Esophagus squamous epithelium (tissue), 5 donors: Measurements from ENCODE around the gene GPC6. TPM values are rescaled to one million over a fixed set of nuclear protein-coding genes. Genes with fewer than 3 reads are reported as not detected.

ENCODE experiments used
- DNase-seq: peaks from one replicate; lab custom pipeline; 2025; lab: John Stamatoyannopoulos, UW
- H3K27ac ChIP-seq, 4 donors: fragments of 200-600 bp; sonication (generic); one replicate each; pipeline ENCODE4 v1.5.1; 2016 to 2019; ENCODE audit warnings: mild to moderate bottlenecking in 1 of 4
- H3K27me3 ChIP-seq, 4 donors: fragments of 200-600 bp; sonication (generic); 1 replicate in 3 of 4; 2 replicates in 1 of 4; pipeline versions ENCODE4 v1.5.1 to v1.6.0; 2017 to 2021; ENCODE audit warnings: antibody characterized with exemption in 1 of 4
- H3K36me3 ChIP-seq, 3 donors: fragments of 200-600 bp; sonication (generic); one replicate each; pipeline ENCODE4 v1.5.1; 2016 to 2019
- H3K4me1 ChIP-seq, 3 donors: fragments of 200-600 bp; sonication (generic); one replicate each; pipeline ENCODE4 v1.5.1; 2017 to 2019
- H3K4me3 ChIP-seq, 4 donors: fragments of 200-600 bp; sonication (generic); 1 replicate in 3 of 4; 2 replicates in 1 of 4; pipeline ENCODE4 v1.5.1; 2016 to 2019; ENCODE audit warnings: mild to moderate bottlenecking in 2 of 4, moderate library complexity in 1 of 4
- H3K9me3 ChIP-seq, 3 donors: fragments of 200-600 bp; sonication (generic); one replicate each; pipeline ENCODE4 v1.5.1; 2016 to 2019
- CTCF ChIP-seq, 6 experiments: fragments of 450-650 bp in 4 of 6; fragments of 200-600 bp in 2 of 6; sonication (generic) in 2 of 6; IDR thresholded peaks; one replicate each; pipeline ENCODE4 v1.5.1; 2016 to 2019; ENCODE audit warnings: antibody characterized with exemption in 6 of 6, mild to moderate bottlenecking in 4 of 6, moderate library complexity in 4 of 6
- POLR2A ChIP-seq, 4 donors: fragments of 450-650 bp; IDR thresholded peaks; one replicate each; pipeline ENCODE4 v1.6.1; 2017; ENCODE audit warnings: antibody characterized with exemption in 4 of 4, mild to moderate bottlenecking in 4 of 4, moderate library complexity in 3 of 4
- WGBS, 2 donors: methylation state at CpG; one replicate each; pipeline ENCODE4 v1.1.5; 2018; 5-methylcytosine and 5-hydroxymethylcytosine counted together
- intact Hi-C: fragments of 100-400 bp; cut with DNase I; formaldehyde crosslinking; loops from one replicate; pipeline ENCODE4 v1.15.0; 2022
- total RNA-seq, 4 donors: library from RNA; depleted of rRNA; stranded (reverse); fragments of >200 nt; gene quantifications; one replicate each; pipeline ENCODE4 v1.1.0, GENCODE V29; 2016
- donor health status: DM: yes; HTN: yes; CAD: no.

Gene GPC6
- total RNA-seq, 4 donors from 2014 or later: 0.57 to 8.6 (median 2.6) TPM

GRCh38 chr13:94174009-94174408, 947.4 kb downstream of the GPC6 start:
- no peak for TF ChIP-seq CTCF (IDR thresholded peaks at IDR 0.05)
- no peak for TF ChIP-seq POLR2A (IDR thresholded peaks at IDR 0.05)
- Histone ChIP-seq H3K9me3 (no peaks in the 10 kb centered on the region), H3K27ac (no peak overlapping the region), H3K4me1 (no peaks in the 10 kb centered on the region), H3K4me3 (no peak overlapping the region), H3K36me3 (no peaks in the 10 kb centered on the region), H3K27me3 (no peaks in the 10 kb centered on the region)
- intact Hi-C loops: no loop called here
- DNase-seq: no peak

GRCh38 chr13:94175076-94175475, 948.5 kb downstream of the GPC6 start:
- Histone ChIP-seq H3K4me1 (no peaks in the 10 kb centered on the region), H3K27ac (no peak overlapping the region), H3K36me3 (no peaks in the 10 kb centered on the region), H3K9me3 (no peaks in the 10 kb centered on the region), H3K27me3 (no peaks in the 10 kb centered on the region), H3K4me3 (no peak overlapping the region)
- TF ChIP-seq POLR2A (IDR thresholded peaks at IDR 0.05) (no peak), CTCF (IDR thresholded peaks at IDR 0.05) (no peak)
- 73 to 79% methylated on average over 1 of the region's 1 CpG for WGBS, 2 donors
- no peak for DNase-seq
- intact Hi-C loops: no loop called here

GRCh38 chr13:94176561-94176960, 950.0 kb downstream of the GPC6 start:
- DNase-seq: no peak
- Histone ChIP-seq H3K4me3 (no peak overlapping the region), H3K4me1 (no peaks in the 10 kb centered on the region), H3K36me3 (no peaks in the 10 kb centered on the region), H3K27me3 (no peaks in the 10 kb centered on the region), H3K27ac (no peak overlapping the region), H3K9me3 (no peaks in the 10 kb centered on the region)
- TF ChIP-seq CTCF (IDR thresholded peaks at IDR 0.05) (no peak), POLR2A (IDR thresholded peaks at IDR 0.05) (no peak)
- intact Hi-C loops: no loop called here
- 47 to 57% methylated on average over 4 of the region's 4 CpGs for WGBS, 2 donors

- no peaks in the 10 kb centered on the region for H3K4me1 ChIP-seq
- no peak for DNase-seq
- H3K4me3 ChIP-seq: no peak overlapping the region
- H3K36me3 ChIP-seq: no peaks in the 10 kb centered on the region
- H3K9me3 ChIP-seq: no peaks in the 10 kb centered on the region
- H3K27ac ChIP-seq: no peak overlapping the region
- no peaks in the 10 kb centered on the region for H3K27me3 ChIP-seq
- TF ChIP-seq POLR2A (IDR thresholded peaks at IDR 0.05): no peak
- TF ChIP-seq CTCF (IDR thresholded peaks at IDR 0.05): no peak
- 79 to 82% methylated on average over 2 of the region's 2 CpGs for WGBS, 2 donors
- intact Hi-C loops: no loop called here
These were observed 950.4 kb downstream of the GPC6 start for GRCh38 chr13:94177041-94177440.

GRCh38 chr13:94178625-94179244, 952.1 kb downstream of the GPC6 start:
- Histone ChIP-seq H3K9me3 (no peaks in the 10 kb centered on the region), H3K27me3 (no peaks in the 10 kb centered on the region), H3K27ac (no peak overlapping the region), H3K4me1 (no peaks in the 10 kb centered on the region), H3K4me3 (no peak overlapping the region), H3K36me3 (no peaks in the 10 kb centered on the region)
- no peak for DNase-seq
- intact Hi-C loops: no loop called here
- 34% methylated on average over 5 of the region's 5 CpGs for WGBS, 2 donors
- TF ChIP-seq CTCF (IDR thresholded peaks at IDR 0.05): no peak
- TF ChIP-seq POLR2A (IDR thresholded peaks at IDR 0.05): no peak
